GM19468 (cell line): ENCODE data around the gene MITF.

Experiments used
- ATAC-seq: cut with Tn5 transposase; IDR thresholded peaks from one replicate; pipeline ENCODE4 v1.9.1; 2021; ENCODE audit warnings: mild to moderate bottlenecking, moderate library complexity, moderate number of reproducible peaks; ENCODE audit not compliant: unreplicated experiment; ENCODE audit errors: extremely low read depth

MITF gene

DNA sequence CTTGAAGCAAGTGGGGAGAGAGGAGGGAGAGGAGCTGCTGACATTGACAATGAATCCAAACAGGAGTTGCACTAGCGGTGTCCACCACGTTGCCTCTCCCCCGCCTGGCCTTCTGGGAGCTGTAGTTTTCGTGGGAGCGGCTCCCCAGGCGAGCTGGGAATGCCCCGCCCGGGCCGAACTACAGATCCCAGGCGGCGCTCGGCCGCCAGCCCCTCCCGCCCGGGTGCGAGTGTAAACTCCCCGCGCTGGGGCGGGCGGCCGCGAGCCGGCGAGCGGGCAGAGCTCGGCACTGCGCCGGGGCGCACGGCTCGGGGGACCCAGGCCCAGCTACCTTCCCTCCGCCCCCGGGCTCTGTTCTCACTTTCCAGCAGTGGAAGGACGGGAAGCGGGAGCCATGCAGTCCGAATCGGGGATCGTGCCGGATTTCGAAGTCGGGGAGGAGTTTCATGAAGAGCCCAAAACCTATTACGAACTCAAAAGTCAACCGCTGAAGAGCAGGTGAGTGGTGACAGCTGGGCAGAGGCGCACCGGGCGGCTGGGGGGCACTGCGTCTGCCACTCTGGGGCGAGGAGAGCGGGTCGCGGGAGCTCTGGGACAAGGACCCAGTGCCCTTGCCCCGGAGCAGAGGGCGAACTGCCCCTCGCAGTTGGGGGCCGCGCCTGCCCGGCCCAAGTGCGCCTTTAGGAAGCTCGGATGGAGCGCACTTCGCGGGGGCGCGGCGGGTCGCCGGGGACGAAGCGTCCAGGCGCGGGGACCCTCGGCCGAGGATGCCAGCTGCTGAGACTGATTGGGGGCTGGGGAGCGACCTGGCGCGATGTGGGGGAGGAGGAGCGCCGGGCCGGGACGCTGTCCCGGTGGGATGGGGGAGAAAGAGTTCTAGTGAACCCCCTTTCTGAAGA is at the start of gene MITF:
Gene MITF (plus strand): TSS at position 261 of the 899 bp plus-strand sequence. CDS start 134 bp downstream, at position 395.
- ATAC-seq, result peak; percentile 98

- no peak for ATAC-seq
Observed at GRCh38 chr3:69691860-69692259, 47.4 kb upstream of the MITF start.

- no peak for ATAC-seq
Observed at GRCh38 chr3:69692761-69693160, 46.5 kb upstream of the MITF start.

GRCh38 chr3:69695443-69695842 is 43.8 kb upstream of the MITF start:
- no peak for ATAC-seq

DNA sequence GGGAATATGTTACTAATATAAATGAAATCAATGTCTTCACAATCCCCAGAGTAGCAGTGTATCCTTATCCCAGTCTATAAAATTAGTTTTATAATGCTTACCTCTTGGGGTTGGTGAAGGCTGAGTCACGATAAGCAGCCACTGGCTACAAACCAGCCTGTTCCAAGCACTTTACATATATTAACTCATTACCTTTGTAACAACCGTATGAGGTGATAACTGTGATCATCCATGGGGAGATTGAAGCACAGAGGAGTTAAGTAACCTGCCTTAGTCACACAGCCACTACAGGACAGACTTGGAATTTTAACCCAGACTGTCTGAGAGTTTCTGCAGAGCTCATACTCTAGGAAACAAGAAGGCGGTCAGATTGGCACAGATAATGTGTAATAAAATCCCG is 43.3 kb upstream of the MITF start:
- no peak for ATAC-seq

DNA sequence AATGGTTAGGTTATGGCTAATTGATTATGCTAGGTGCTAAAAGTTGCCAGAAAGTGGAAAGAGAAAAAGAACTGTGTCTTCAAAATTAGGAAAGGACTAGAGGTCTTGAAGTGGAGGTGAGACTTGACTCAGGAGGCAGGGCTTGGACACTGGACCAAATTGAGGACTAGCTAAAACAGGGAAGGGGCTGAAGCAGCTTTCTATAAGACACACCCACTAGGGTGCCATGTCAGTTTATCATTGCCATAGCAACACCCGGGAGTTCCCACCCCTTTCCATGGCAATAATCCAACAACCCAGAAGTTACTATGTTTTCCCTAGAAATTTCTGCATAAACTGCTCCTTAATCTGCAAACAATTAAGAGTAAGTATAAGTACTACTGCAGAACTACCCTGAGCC is 42.9 kb upstream of the MITF start:
- ATAC-seq, result no peak

DNA sequence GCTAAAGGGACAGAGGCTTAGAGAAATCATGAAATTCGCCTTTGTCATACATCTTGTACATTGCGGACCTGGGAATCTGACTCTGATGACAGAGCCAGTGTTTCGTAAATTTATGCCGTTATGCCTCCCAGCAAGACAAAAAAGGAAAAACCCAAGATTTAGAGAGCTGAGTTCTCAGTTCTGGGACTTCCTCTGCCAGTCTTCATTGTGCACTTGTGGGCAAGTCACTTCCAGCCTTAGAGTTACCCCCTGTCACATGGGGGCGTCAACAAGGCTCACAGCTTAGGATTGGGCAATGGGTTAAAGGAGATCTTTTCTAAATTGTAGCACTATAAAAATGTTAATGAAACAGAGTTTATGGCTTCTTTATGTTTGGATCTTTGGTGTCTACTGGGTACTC is 41.9 kb upstream of the MITF start:
- ATAC-seq, result no peak

GRCh38 chr3:69698728-69699127 is 40.5 kb upstream of the MITF start:
- ATAC-seq, result no peak

- no peak for ATAC-seq
Observed at GRCh38 chr3:69699183-69699582, 40.1 kb upstream of the MITF start.

DNA sequence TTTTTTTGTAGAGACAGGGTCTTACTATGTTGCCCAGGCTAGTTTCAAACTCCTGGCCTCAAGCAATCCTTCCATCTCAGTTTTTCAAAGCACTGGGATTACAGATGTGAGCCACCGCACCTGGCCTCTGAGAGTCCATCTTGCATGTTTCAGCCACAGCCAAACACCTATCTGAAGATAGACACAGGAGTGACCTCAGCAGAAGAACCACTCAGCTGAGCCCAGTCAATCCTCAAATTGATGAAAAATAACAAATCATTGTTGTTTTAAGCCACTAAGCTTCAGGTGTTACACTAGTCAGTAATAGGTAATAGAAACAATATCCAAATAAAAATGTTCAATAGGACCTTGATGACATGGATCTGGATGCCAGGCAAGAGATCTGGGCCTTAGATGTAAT is 38.3 kb upstream of the MITF start:
- ATAC-seq, result no peak

GRCh38 chr3:69710153-69710977 is 28.9 kb upstream of the MITF start:
- no peak for ATAC-seq

DNA sequence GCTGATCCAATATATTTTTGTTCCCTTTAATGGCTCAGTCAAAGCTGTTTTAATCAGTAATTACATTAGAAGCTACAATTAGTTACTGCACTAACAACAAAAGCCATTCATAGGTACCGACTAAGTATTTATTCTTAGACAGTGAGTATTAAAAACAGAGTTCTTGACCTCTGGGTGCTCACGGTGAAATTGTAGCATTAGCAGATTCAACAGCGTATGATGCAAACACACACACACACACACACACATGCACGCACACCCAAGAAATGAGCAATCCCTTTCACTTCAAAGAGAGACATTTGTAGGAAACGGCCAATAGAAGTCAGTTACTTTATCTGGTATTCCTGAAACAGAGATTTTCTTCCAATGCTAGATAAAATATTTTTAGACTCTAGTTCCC is 27.0 kb upstream of the MITF start:
- no peak for ATAC-seq

- ATAC-seq, result no peak
Observed at GRCh38 chr3:69712933-69713332, 26.3 kb upstream of the MITF start.

DNA sequence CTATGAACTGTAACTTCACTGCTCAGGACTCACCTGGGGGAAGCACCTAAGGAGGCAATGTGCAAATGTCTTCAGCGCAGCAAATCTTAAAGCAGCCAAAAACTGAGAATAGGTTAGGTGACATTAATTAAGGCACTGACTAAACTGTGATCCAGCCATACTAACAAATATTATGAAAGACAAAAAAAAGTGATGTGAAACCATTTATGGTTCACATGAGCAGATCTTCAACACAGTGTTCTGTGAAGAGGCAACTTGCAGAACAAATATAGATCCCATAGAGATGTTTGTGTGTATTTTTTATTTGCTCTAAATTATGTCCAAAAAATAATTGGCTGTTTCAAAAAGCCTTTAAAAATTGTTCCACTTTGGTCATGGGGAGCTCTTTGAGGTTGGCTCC is 24.1 kb upstream of the MITF start:
- ATAC-seq, result no peak

DNA sequence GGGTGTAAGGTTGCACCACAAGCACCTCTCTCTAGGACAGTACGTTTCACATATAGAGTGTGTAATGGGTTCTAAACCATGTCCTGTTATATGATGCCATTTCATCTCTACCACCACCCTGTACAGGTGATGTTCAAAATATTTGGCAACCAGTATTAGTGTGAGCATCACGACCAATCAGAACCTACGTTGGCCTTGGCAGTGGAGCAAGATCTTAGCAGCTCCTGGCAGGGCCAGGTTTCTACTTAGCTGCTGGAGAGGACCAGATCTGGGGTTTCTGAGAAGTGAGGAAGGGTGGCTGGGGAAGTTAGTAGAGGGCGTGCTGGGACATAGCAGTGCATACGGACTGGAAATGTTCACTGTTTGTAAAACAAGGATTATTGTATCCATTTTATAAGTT is 23.1 kb upstream of the MITF start:
- no peak for ATAC-seq

GRCh38 chr3:69718866-69719586 is 20.2 kb upstream of the MITF start:
- no peak for ATAC-seq

DNA sequence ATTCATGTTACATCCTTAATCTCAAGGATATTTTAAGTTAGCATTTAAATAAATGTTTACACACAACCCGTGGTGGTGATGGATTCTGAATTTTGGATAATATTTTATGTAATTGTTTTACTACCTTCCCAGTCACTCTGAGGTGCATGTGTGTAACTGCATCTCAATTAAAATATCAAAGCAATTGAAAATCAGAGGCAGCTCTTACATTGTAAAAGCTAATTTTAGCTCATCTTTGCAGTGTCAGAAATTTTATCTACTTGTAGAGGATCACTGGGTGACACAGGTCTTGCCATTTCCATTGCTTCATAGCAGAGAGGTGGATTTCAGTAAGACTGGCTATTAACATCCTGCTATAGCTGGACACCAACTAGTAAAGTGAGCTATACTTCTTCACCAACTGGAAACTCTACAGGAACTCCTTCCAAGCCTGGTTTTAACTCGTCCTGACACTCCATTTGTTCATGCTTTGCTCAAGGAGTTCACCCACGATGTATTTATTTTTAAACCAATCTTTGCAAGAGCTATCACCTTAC is 19.6 kb upstream of the MITF start:
- no peak for ATAC-seq

DNA sequence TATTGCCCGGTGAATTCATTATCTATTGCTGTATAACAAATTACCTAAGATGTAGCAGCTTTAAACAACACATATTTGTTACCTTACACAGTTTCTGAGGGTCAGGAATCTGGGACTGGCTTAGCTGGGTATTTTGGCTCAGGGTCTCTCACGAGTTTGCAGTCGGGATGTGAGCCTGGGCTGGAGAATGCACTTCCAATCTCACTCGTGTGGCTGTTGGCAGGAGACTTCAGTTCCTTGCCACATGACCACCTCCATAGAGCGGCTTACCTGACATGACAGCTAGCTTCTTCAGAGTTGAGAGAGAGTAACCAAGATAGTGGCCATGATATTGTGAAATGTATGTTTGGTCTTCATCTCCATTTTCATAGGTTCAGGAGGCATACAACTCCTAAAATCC is 18.4 kb upstream of the MITF start:
- ATAC-seq, result no peak

DNA sequence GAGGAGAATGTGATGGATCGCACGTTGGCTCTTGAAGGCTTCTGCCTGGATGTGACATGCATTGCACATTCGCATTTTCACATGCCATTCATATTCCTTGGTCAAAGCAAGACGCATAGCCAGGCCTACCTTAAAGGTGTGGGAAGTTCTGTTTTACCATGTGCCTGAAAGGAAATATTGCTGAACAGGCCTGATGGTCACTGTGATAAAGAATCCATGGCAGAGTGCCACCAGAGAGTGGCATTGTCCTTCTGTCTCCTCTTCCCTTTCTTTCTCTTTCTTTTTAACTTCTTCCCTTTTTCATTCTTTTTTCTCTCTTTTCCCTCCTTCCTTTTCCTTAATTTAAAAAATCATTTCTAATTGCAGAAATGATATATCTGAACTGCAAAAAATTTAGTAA is 15.9 kb upstream of the MITF start:
- ATAC-seq, result no peak

DNA sequence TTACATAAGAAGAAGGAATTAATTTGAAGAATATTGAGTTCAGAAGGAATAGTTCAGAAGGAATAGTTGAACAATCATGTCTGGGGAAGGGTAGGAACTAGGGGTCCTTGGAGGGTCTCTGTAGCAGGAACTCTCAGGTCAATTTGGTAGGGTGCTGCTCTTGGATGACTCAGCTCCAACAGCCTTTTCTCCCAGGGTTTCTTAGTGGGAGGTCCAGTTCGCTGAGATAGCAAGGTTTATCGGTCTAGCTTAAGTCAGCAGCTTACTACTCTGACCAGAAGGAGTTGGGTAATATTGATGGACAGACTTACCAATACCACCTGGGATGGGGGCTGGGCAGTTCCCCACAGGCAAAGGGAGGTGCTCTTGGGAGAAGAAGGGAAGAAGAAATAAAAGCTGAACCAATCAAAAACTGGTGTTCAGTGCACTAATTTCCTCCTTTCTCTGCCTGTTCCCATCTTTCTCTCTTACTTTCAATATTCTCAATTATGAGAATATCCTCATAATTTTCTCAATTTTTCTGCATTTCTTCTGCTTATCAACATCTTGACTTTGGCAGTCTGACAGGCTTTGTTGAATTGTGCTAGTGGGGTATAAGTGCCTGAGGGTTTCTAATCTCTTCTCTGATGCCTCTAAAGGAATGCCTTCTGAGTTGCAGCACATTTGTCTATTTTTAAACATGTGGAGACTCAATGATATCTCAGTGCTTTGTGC is 14.4 kb upstream of the MITF start:
- ATAC-seq, result no peak
